PC-9 (cell line): Measurements from ENCODE around the gene ELOVL5. TPM values are rescaled to one million over a fixed set of nuclear protein-coding genes. Genes with fewer than 3 reads are reported as not detected.

Experiments used
- BruUV-seq: library from RNA; stranded (reverse); fragments of 400-500 nt; replicated peaks from 2 replicates; lab custom pipeline; 2021; lab: Mats Ljungman, UMichigan
- CTCF ChIA-PET: fragments of 300-600 bp; sonication (Branson Sonifier 250); formaldehyde crosslinking; loops from one replicate; lab custom pipeline; 2022; ENCODE audit warnings: antibody characterized with exemption; lab: Charles Lee
- POLR2A ChIA-PET: fragments of 300-600 bp; sonication (Branson Sonifier 250); formaldehyde crosslinking; loops from one replicate; lab custom pipeline; 2022; ENCODE audit warnings: antibody characterized with exemption; ENCODE audit not compliant: unreplicated experiment; lab: Charles Lee
- DNase-seq, 2 experiments: peaks; one replicate each; pipeline versions ENCODE4 v3.0.0 to v3.0.0-alpha.2; 2015 to 2022; ENCODE audit warnings: mixed read lengths in 1 of 2
- H2AFZ ChIP-seq: fragments of 200-600 bp; sonication (generic); 2 replicates; pipeline ENCODE4 v1.8.1; 2017; ENCODE audit warnings: antibody characterized with exemption
- H3F3A ChIP-seq: fragments of 200-600 bp; sonication (generic); 2 replicates; pipeline ENCODE4 v1.8.1; 2017; ENCODE audit warnings: antibody characterized with exemption, mild to moderate bottlenecking, low read depth; ENCODE audit not compliant: insufficient read depth
- H3K27ac ChIP-seq: fragments of 200-600 bp; sonication (generic); 2 replicates; pipeline ENCODE4 v1.6.1; 2016; ENCODE audit warnings: mixed run types
- H3K27me3 ChIP-seq: fragments of 200-600 bp; sonication (generic); 2 replicates; pipeline ENCODE4 v1.6.1; 2016; ENCODE audit warnings: low read depth, mixed run types; ENCODE audit not compliant: insufficient read depth
- H3K36me3 ChIP-seq: fragments of 200-600 bp; sonication (generic); 2 replicates; pipeline ENCODE4 v1.6.1; 2016; ENCODE audit warnings: low read depth, mixed run types
- H3K4me1 ChIP-seq: fragments of 200-600 bp; sonication (generic); replicated peaks from 2 replicates; pipeline ENCODE4 v1.6.1; 2016; ENCODE audit warnings: mixed run types; ENCODE audit not compliant: insufficient read depth
- H3K4me2 ChIP-seq: fragments of 200-600 bp; sonication (generic); 2 replicates; pipeline ENCODE4 v1.6.1; 2017; ENCODE audit warnings: mixed run types
- H3K4me3 ChIP-seq: fragments of 200-600 bp; sonication (generic); 2 replicates; pipeline ENCODE4 v1.6.1; 2016; ENCODE audit warnings: mixed run types
- H3K79me2 ChIP-seq: fragments of 200-600 bp; sonication (generic); 2 replicates; pipeline ENCODE4 v1.6.1; 2017; ENCODE audit warnings: low read depth, mixed run types
- H3K9me2 ChIP-seq: fragments of 200-600 bp; sonication (generic); 2 replicates; pipeline ENCODE4 v1.8.1; 2017; ENCODE audit warnings: mild to moderate bottlenecking; ENCODE audit not compliant: insufficient read depth
- H3K9me3 ChIP-seq: fragments of 200-600 bp; sonication (generic); 2 replicates; pipeline ENCODE4 v1.8.1; 2016; ENCODE audit warnings: low read depth; ENCODE audit not compliant: insufficient read depth
- H4K20me1 ChIP-seq: fragments of 200-600 bp; sonication (generic); 2 replicates; pipeline ENCODE4 v1.8.1; 2017; ENCODE audit not compliant: insufficient read depth
- EZH2 ChIP-seq: fragments of 200-600 bp; sonication (generic); IDR thresholded peaks from 2 replicates; pipeline ENCODE4 v1.8.0; 2017; ENCODE audit warnings: antibody characterized with exemption, low read depth
- intact Hi-C: fragments of 100-400 bp; cut with micrococcal nuclease; formaldehyde crosslinking; loops from one replicate; pipeline ENCODE4 v1.10.0; 2022; ENCODE audit not compliant: unreplicated experiment
- total RNA-seq: library from RNA; stranded (reverse); gene quantifications from 2 replicates; pipeline ENCODE4 v1.2.3, GENCODE V29; 2021
- TF ChIP-seq, protein P1 (sequence below): fragments of 200-600 bp; sonication (generic); conservative IDR thresholded peaks from 2 replicates; pipeline ENCODE4 v1.6.1; 2017; ENCODE audit warnings: mixed run types, antibody characterized with exemption, mild to moderate bottlenecking, moderate library complexity

ELOVL5 gene
- total RNA-seq, 1 experiment from 2014 or later, result 108 TPM

GRCh38 chr6:53250176-53251032 lies 98.3 kb downstream of the ELOVL5 start:
- no peaks in the 10 kb centered on the region for H3K9me2 ChIP-seq
- H3K4me2 ChIP-seq, result peak overlapping the region; percentile 1
- no peaks in the 10 kb centered on the region for H3K36me3 ChIP-seq
- peaks cover 19% of the 10 kb centered on the region for H3F3A ChIP-seq
- CTCF ChIA-PET, result no interaction called here
- H3K4me3 ChIP-seq, result no peak overlapping the region
- H2AFZ ChIP-seq, result no peak overlapping the region
- H3K27ac ChIP-seq, result peak overlapping the region; percentile 65
- H3K79me2 ChIP-seq, result no peaks in the 10 kb centered on the region
- no peaks in the 10 kb centered on the region for H4K20me1 ChIP-seq
- intact Hi-C loops, result no loop called here
- no peak for TF ChIP-seq EZH2
- TF ChIP-seq, protein P1, sequence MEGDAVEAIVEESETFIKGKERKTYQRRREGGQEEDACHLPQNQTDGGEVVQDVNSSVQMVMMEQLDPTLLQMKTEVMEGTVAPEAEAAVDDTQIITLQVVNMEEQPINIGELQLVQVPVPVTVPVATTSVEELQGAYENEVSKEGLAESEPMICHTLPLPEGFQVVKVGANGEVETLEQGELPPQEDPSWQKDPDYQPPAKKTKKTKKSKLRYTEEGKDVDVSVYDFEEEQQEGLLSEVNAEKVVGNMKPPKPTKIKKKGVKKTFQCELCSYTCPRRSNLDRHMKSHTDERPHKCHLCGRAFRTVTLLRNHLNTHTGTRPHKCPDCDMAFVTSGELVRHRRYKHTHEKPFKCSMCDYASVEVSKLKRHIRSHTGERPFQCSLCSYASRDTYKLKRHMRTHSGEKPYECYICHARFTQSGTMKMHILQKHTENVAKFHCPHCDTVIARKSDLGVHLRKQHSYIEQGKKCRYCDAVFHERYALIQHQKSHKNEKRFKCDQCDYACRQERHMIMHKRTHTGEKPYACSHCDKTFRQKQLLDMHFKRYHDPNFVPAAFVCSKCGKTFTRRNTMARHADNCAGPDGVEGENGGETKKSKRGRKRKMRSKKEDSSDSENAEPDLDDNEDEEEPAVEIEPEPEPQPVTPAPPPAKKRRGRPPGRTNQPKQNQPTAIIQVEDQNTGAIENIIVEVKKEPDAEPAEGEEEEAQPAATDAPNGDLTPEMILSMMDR, result no peak
- peak in 1 of 2 experiments; percentile 78 for DNase-seq
- POLR2A ChIA-PET, result no interaction called here
- H3K9me3 ChIP-seq, result no peaks in the 10 kb centered on the region
- H3K4me1 ChIP-seq, result peaks cover 20% of the 10 kb centered on the region
- no TSS peak for BruUV-seq
- no peaks in the 10 kb centered on the region for H3K27me3 ChIP-seq

DNA sequence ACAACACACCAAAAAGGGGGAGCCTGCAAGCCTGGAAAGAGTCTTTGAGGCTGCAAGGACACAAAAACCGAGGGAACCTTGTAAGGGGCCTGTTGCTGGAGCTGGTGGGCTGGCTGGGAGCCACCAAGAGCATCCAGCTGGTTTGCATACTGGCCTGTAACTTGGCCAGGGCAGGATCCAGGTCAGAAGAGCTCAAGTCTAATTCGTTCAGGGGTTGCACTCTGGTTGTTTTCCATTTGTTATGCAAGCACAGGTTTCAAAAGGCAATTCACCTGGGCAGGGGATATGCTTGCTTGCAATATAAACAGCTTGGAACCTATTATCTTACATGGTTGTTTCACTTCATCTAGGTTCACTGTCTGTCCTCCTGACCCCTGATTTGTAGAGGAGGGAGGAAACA lies 101.8 kb downstream of the ELOVL5 start:
- H4K20me1 ChIP-seq, result no peaks in the 10 kb centered on the region
- H3K9me3 ChIP-seq, result no peaks in the 10 kb centered on the region
- H3K27me3 ChIP-seq, result no peaks in the 10 kb centered on the region
- intact Hi-C loops, result no loop called here
- no peak overlapping the region for H2AFZ ChIP-seq
- peaks cover 16% of the 10 kb centered on the region for H3F3A ChIP-seq
- TF ChIP-seq EZH2, result no peak
- TF ChIP-seq, protein P1, result no peak
- BruUV-seq, result no TSS peak
- H3K4me1 ChIP-seq, result peaks cover 20% of the 10 kb centered on the region
- H3K9me2 ChIP-seq, result no peaks in the 10 kb centered on the region
- no peak overlapping the region for H3K27ac ChIP-seq
- no peak overlapping the region for H3K4me2 ChIP-seq
- POLR2A ChIA-PET, result no interaction called here
- H3K79me2 ChIP-seq, result no peaks in the 10 kb centered on the region
- DNase-seq, result peak in 1 of 2 experiments; percentile 19
- no peaks in the 10 kb centered on the region for H3K36me3 ChIP-seq
- CTCF ChIA-PET, result no interaction called here
- no peak overlapping the region for H3K4me3 ChIP-seq

DNA sequence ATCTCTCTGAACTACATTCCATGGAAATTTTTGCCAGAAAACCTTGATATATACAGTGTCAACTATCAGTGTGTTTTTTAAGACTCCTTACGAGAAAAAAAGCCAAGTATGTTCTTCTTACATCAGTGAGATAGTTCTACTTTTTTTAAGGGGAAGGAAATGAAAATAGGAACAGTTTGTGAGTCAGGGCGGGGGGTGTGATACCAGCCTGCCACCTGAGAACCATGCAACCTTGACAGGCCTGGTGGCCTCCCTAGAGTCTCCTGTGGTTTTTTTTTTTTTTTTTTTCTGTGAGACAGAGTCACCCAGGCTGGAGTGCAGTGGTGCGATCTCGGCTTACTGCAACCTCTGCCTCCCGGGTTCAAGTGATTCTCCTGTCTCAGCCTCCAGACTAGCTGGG lies 103.8 kb downstream of the ELOVL5 start:
- POLR2A ChIA-PET, result no interaction called here

More for the DNA sequence above, 103.8 kb downstream of the ELOVL5 start:
- Histone ChIP-seq H3K4me2 (no peak overlapping the region), H3K4me1 (peaks cover 7% of the 10 kb centered on the region), H2AFZ (no peak overlapping the region), H3K4me3 (no peak overlapping the region), H3K9me3 (no peaks in the 10 kb centered on the region), H3K79me2 (no peaks in the 10 kb centered on the region), H3K36me3 (no peaks in the 10 kb centered on the region), H4K20me1 (no peaks in the 10 kb centered on the region), H3K9me2 (no peaks in the 10 kb centered on the region), H3K27ac (no peak overlapping the region), H3F3A (peaks cover 3% of the 10 kb centered on the region; the same call in 1 of the 2 replicates), H3K27me3 (no peaks in the 10 kb centered on the region)
- TF ChIP-seq EZH2, result no peak
- TF ChIP-seq, protein P1, result no peak
- intact Hi-C loops, result no loop called here
- BruUV-seq, result no TSS peak
- DNase-seq, result no peak
- CTCF ChIA-PET, result interaction anchor here (0.6 kb wide), 1 partner anchor 178 kb away, joined by 3 read pairs; no protein-coding TSS in a partner anchor
